ENCODE data around the gene ZSCAN12.
"Not testable (repeated sequence)": the region's sequence is repeated elsewhere in the genome, so short reads cannot be mapped to it uniquely, and the experiment has no call there.

ZSCAN12 gene

DNA sequence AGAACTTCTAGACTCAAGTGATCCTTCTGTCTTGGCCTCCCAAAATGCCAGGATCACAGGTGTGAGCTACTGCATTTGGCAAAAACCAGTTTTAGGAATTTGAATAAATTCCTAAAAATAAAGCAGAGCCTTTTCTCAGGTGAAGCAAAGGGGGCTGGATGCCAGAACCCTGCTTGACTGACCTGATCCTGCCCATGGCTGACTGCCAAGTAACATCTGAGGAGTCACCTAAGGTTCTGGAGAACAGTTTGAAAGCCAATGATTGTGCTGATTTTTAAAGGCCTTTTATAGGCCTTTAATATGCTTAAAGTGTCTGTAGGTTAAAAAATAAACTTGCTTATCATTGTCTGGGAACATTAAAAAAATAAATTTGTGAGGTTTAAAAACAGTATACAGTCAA lies 14.1 kb upstream of the ZSCAN12 start:
- ChIA-PET CTCF (no interaction called here), POLR2A (no interaction called here)
- DNase-seq (ENCODE audit: extremely low spot score): no peak
- no peak for TF ChIP-seq SUZ12 (IDR thresholded peaks at IDR 0.05)
- TF ChIP-seq TARDBP (IDR thresholded peaks at IDR 0.05): no peak
- TF ChIP-seq CTBP1 (IDR thresholded peaks at IDR 0.05; ENCODE audit: borderline replicate concordance): no peak

GRCh38 chr6:28410767-28411166 lies 11.2 kb upstream of the ZSCAN12 start:
- no peak for DNase-seq (ENCODE audit: extremely low spot score)
- TF ChIP-seq CTBP1 (IDR thresholded peaks at IDR 0.05; ENCODE audit: borderline replicate concordance) (no peak), FOXM1 (IDR thresholded peaks at IDR 0.05; ENCODE audit: borderline replicate concordance) (no peak), BHLHE40 (IDR thresholded peaks at IDR 0.05; ENCODE audit: borderline replicate concordance) (no peak), ELF4 (IDR thresholded peaks at IDR 0.05) (no peak), FOXK2 (IDR thresholded peaks at IDR 0.05) (no peak), LEF1 (IDR thresholded peaks at IDR 0.05; ENCODE audit: borderline replicate concordance) (no peak), HDGF (IDR thresholded peaks at IDR 0.05; ENCODE audit: borderline replicate concordance) (no peak), SUZ12 (IDR thresholded peaks at IDR 0.05) (no peak), ZNF384 (IDR thresholded peaks at IDR 0.05) (no peak), SP1 (IDR thresholded peaks at IDR 0.05) (no peak), FOXA1 (IDR thresholded peaks at IDR 0.05) (no peak), TARDBP (IDR thresholded peaks at IDR 0.05) (no peak)
- TF ChIP-seq, protein P1, sequence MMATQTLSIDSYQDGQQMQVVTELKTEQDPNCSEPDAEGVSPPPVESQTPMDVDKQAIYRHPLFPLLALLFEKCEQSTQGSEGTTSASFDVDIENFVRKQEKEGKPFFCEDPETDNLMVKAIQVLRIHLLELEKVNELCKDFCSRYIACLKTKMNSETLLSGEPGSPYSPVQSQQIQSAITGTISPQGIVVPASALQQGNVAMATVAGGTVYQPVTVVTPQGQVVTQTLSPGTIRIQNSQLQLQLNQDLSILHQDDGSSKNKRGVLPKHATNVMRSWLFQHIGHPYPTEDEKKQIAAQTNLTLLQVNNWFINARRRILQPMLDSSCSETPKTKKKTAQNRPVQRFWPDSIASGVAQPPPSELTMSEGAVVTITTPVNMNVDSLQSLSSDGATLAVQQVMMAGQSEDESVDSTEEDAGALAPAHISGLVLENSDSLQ (IDR thresholded peaks at IDR 0.05): no peak
- POLR2A ChIA-PET: no interaction called here
- CTCF ChIA-PET: no interaction called here

DNA sequence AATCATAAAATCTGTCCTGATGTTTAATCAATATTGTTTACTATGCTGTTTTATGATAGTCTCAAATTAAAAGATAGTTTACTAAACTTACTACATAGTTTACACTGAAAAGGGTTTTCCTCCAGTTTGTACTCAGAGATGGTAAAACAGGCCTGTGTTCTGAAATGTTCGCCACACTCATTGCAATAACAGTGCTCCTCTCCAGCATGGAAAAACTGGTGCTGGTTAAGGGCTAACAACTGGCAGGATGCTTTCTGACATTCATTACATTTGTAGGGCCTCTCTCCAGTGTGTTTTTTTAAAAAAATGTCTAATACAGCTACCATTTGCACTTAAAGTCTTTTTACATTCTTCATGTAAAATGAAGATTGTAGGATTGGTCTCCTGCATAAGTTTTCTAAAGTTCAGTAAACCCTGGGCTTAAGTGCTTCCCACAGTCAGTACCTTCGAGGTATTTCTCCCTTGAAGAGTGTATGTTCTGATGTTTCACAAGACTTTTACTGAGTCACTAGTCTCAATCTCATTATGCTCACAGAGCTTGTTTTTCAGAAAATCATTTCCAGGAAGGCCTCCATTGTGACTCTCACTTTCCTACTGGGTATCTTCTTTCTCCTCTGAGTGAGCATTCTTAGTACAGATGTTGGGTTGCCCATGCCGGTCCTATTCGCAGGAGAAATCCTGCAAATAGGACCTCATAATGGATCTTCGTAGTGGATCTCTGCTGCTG lies 8.7 kb upstream of the ZSCAN12 start:
- ChIA-PET POLR2A (no interaction called here), CTCF (interaction anchor here (0.7 kb wide), 1 partner anchor 536 kb away, joined by 3 read pairs; no protein-coding TSS in a partner anchor)
- DNase-seq (ENCODE audit: extremely low spot score): no peak
- TF ChIP-seq HDGF (IDR thresholded peaks at IDR 0.05; ENCODE audit: borderline replicate concordance) (no peak), LEF1 (IDR thresholded peaks at IDR 0.05; ENCODE audit: borderline replicate concordance) (no peak), FOXM1 (IDR thresholded peaks at IDR 0.05; ENCODE audit: borderline replicate concordance) (no peak), BHLHE40 (IDR thresholded peaks at IDR 0.05; ENCODE audit: borderline replicate concordance) (no peak), TARDBP (IDR thresholded peaks at IDR 0.05) (no peak)

DNA sequence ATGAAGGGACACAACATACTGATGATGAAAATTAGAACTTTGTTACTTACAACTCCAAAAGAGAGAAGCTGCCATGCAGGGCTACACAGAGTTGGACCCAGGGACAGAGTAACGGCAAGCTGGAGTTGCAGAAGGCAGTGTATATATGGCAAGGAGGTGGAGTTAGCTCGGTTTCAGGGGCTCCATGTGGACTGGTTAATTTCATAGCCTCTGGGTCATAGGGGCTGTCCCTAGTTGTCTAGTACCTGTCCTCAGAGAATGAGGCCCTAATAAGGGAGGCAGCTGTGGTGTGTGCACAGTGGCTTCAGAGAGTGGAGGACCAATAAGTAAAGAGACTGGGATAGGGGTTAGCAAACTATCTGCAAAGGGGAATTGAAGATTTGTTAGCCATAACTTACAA lies 7.9 kb upstream of the ZSCAN12 start:
- ChIA-PET CTCF (interaction anchor here (0.7 kb wide), 1 partner anchor 536 kb away, joined by 3 read pairs; no protein-coding TSS in a partner anchor), POLR2A (no interaction called here)
- TF ChIP-seq ZNF384 (IDR thresholded peaks at IDR 0.05) (no peak), ARNT (IDR thresholded peaks at IDR 0.05) (no peak), SUZ12 (IDR thresholded peaks at IDR 0.05) (no peak), CTBP1 (IDR thresholded peaks at IDR 0.05; ENCODE audit: borderline replicate concordance) (no peak), FOXA1 (IDR thresholded peaks at IDR 0.05) (no peak), LEF1 (IDR thresholded peaks at IDR 0.05; ENCODE audit: borderline replicate concordance) (no peak), ELF4 (IDR thresholded peaks at IDR 0.05) (no peak), SP1 (IDR thresholded peaks at IDR 0.05) (no peak), HDGF (IDR thresholded peaks at IDR 0.05; ENCODE audit: borderline replicate concordance) (no peak), FOXK2 (IDR thresholded peaks at IDR 0.05) (no peak), TARDBP (IDR thresholded peaks at IDR 0.05) (no peak), NFRKB (IDR thresholded peaks at IDR 0.05) (no peak), FOXM1 (IDR thresholded peaks at IDR 0.05; ENCODE audit: borderline replicate concordance) (no peak), L3MBTL2 (conservative IDR thresholded peaks at IDR 0.05) (no peak), BHLHE40 (IDR thresholded peaks at IDR 0.05; ENCODE audit: borderline replicate concordance) (no peak)
- TF ChIP-seq, protein P1 (IDR thresholded peaks at IDR 0.05): no peak
- DNase-seq (ENCODE audit: extremely low spot score): no peak

DNA sequence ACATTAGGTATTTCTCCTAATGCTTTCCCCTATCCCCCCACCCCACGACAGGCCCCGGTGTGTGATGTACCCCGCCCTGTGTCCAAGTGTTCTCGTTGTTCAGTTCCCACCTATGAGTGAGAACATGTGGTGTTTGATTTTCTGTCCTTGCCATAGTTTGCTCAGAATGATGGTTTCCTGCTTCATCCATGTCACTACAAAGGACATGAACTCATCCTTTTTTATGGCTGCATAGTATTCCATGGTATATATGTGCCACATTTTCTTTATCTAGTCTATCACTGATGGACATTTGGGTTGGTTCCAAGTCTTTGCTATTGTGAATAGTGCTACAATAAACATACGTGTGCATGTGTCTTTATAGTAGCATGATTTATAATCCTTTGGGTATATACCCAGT lies 4.4 kb upstream of the ZSCAN12 start:
- DNase-seq (ENCODE audit: extremely low spot score); CTCF ChIA-PET: not testable (repeated sequence)
- POLR2A ChIA-PET: interaction anchor here (2.2 kb wide), 1 partner anchor 43 kb away, joined by 5 read pairs; no protein-coding TSS in a partner anchor

- CTCF ChIA-PET: interaction anchor here (1.1 kb wide), 1 partner anchor 140 kb away, joined by 3 read pairs; no protein-coding TSS in a partner anchor
- TF ChIP-seq FOXA1 (IDR thresholded peaks at IDR 0.05): no peak
- TF ChIP-seq NFRKB (IDR thresholded peaks at IDR 0.05): no peak
- TF ChIP-seq, protein P1 (IDR thresholded peaks at IDR 0.05): no peak
- TF ChIP-seq TARDBP (IDR thresholded peaks at IDR 0.05): no peak
- TF ChIP-seq ARNT (IDR thresholded peaks at IDR 0.05): no peak
- no peak for TF ChIP-seq SUZ12 (IDR thresholded peaks at IDR 0.05)
- no peak for TF ChIP-seq SP1 (IDR thresholded peaks at IDR 0.05)
- no peak for TF ChIP-seq CTBP1 (IDR thresholded peaks at IDR 0.05; ENCODE audit: borderline replicate concordance)
- TF ChIP-seq ZNF384 (IDR thresholded peaks at IDR 0.05): no peak
- TF ChIP-seq HDGF (IDR thresholded peaks at IDR 0.05; ENCODE audit: borderline replicate concordance): no peak
- TF ChIP-seq LEF1 (IDR thresholded peaks at IDR 0.05; ENCODE audit: borderline replicate concordance): no peak
- TF ChIP-seq L3MBTL2 (conservative IDR thresholded peaks at IDR 0.05): no peak
- TF ChIP-seq BHLHE40 (IDR thresholded peaks at IDR 0.05; ENCODE audit: borderline replicate concordance): no peak
- TF ChIP-seq ELF4 (IDR thresholded peaks at IDR 0.05): no peak
- TF ChIP-seq FOXK2 (IDR thresholded peaks at IDR 0.05): no peak
- DNase-seq (ENCODE audit: extremely low spot score): no peak
- POLR2A ChIA-PET: interaction anchor here (1.1 to 2.2 kb wide), 3 partner anchors 45 to 261 kb away, joined by 4 to 5 read pairs (median 4); partner anchors contain the start of gene ZKSCAN8
Measured at GRCh38 chr6:28402197-28402596, 2.6 kb upstream of the ZSCAN12 start.
